ENCODE results near the gene PPFIBP1.
"Not testable (repeated sequence)": the region's sequence is repeated elsewhere in the genome, so short reads cannot be mapped to it uniquely, and the experiment has no call there.

The PPFIBP1 gene

DNA sequence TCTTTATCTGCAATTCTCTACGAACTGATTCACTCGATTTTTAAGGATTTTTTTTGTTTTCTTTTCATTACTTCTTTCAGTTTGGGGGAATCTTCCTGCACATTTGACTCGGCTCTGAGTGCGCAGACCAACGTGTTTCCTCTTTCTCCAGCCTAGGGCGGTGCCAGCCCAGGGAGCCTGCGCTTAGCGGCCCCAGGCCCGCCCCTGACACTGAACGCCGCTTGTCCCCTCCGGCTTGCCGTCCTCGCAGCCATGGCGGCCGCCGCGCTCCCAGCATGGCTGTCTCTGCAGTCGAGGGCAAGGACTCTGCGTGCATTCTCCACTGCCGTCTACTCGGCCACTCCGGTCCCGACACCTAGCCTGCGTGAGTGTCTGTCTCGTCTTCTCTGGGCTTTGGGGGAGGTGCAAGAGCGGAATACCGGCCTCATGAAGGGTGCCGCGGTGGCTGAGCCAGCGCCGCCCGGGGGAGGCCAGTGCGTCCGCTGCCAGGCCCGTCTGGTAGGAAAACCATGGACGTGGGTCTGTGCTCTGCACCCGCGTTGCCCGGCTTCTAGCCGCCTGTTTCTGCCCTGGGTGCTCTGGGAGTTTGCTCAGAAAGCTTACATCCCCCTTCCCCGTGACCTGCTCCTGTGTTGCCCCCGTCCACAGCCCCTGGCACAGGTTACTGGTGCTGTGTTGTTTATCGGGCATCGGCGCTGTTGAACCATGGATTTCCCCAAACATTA is 186.7 kb downstream of the PPFIBP1 start, which contains the start of gene MRPS35:
Gene MRPS35 (plus strand): TSS at position 241 of the 725 bp plus-strand sequence. CDS start 12 bp downstream, at position 253.
- DNase-seq (ENCODE audit: low spot score) = peak; percentile 94

DNA sequence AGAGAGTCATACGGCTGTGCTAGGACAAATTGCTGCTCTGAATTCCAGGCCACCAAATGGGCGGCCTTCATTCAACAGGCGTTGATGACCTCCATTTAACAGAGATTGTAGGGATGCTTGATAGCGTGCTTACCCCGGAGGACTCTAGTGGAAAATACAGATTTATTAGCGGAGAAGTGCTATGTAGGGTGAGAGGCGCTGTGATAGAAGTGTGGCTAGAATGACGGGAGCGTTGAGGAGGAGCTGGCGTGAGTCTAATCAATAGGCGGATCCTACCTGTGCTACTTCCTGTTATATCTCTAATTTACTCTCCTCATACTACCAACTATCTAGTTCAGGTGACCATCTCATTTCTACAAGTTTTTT is 187.3 kb downstream of the PPFIBP1 start:
- peak; percentile 24 for DNase-seq (ENCODE audit: low spot score)

DNA sequence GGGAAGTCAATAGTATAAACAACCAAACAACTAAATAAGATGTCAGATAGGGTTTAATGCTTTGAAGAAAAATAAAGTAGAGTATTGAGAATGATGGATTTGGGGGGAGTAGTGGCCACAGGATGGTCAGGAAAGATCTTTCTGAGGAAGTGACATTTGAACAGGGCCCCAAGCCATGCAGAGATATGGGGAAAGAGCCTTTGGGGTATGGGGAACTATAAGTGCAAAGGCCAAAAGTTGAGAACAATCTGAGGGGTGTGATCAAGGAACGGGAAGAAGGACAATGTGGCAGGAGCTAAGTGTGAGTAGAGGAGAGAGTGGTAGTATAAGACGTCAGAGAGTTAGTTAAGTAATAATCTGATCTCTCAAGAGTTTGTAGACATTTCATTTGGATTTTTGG is 188.0 kb downstream of the PPFIBP1 start:
- DNase-seq (ENCODE audit: low spot score) = no peak

DNA sequence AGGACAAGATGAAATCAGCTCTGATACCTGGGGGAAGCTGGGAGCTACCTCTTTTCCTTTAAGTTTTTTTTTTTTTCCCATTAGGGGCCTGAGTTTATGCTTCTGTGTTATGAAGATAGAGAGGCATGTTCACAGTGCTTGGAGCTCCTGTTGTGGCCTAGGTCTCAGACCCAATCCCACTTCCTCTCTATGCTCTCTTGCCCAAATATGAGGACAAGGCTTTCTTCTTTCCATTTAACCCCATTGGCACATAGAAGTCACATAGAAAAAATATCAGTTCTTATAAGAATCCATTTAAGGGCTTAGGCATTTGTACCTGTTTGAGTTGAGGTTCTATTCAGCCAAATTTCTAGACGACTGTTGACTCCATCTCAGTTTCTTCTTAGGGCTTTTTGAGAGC is 199.2 kb downstream of the PPFIBP1 start:
- DNase-seq (ENCODE audit: low spot score) = no peak

DNA sequence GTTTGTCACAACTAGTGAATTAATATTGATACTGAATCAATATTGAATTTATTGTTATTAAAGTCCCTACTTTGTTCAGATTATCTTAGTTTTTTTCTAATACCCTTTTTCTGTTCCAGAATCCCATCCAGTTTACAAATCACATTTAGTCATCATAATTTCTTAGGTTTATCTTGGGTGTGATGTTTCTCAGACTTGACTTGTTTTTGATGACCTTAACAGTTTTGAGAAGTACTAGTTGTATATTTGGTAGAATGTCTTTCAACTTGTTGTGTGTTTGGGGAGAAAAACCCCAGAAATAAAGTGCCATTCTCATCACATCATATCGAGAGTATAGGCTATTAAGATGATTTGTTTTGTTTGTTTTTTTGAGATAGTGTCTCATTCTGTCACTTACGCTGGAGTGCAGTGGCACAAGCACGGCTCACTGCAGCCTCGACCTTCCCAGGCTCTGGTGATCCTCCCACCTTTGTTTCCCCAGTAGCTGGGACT is 206.1 kb downstream of the PPFIBP1 start:
- no peak for DNase-seq (ENCODE audit: low spot score)

DNA sequence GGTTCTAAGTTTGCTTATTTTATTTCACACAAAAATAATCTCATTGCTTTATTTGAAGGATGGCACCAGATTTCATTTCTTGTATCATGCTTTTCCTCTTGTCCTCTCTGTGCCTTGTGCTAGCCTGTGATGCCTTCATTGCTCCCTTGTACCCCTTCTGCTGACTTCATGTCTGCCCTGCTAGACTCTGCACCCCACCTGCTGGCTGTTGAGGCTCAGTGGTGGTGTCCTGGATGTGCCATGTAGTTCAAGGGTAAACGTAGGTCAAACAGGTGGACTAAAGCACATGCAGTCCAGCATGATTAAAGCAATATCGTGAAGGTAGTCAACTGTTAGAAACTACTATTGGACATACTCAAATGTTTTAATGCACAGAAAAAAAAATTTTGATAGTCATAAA is 208.3 kb downstream of the PPFIBP1 start:
- DNase-seq (ENCODE audit: low spot score) = no peak

DNA sequence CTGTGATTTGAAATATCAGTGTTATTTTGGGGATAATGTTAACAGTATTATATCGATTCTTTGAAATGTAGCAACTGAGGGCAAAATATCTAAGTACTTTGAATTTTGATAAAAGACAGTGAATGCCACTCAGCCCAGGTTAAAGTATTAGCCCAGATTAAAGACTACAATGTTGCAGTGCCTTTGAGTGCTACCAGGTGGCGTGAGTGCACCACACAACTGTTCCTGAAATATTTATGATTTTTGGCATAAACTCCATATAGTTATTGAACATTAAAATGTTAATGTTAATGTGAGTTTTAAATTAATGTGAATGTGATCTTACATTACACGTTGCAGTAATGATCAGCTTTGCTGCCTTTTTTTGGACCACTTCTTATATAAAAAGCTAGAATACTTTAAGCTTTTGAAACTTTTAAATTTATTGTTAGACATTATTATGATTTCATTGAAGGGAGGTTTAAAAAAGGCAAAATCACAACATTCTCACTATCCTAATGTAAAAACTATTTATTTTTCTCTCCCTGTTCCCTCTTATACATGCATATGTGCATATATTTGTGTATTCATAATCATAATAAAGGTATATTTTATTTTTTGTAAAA is 209.1 kb downstream of the PPFIBP1 start:
- peak; percentile 32 for DNase-seq (ENCODE audit: low spot score)

DNA sequence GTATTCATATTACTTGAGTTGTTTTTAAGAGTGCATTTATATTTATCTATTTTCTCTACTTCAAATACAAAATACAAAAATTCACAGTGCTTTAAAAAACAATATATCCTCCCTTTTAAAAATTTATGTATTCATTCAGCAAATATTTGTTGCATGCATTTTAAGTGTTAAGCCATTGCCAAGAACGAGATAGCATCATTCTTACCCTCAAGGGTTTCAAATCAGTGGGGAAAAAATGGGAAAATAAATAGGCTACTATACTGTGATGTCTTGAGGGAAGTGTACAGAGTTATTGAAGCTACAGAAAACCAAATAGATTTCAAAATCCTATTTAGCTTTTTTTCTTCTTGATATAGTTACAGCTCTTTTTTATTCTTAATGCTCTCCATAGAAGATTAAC is 209.8 kb downstream of the PPFIBP1 start:
- no peak for DNase-seq (ENCODE audit: low spot score)

DNA sequence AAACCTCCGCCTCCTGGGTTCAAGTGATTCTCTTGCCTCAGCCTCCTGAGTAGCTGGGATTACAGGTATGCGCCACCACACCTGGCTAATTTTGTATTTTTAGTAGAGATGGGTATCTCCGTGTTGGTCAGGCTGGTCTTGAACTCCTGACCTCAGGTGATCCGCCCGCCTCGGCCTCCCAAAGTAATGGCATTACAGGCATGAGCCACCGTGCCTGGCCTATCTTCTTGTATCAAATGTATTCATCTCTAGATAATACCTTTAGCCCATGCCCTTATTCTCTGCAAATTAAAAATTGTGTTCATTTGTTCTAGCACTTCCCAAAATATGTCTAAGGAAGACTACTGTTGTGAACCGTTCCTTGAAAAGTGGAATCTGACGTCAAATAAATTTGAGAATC is 210.3 kb downstream of the PPFIBP1 start:
- not testable (repeated sequence) for DNase-seq (ENCODE audit: low spot score)

DNA sequence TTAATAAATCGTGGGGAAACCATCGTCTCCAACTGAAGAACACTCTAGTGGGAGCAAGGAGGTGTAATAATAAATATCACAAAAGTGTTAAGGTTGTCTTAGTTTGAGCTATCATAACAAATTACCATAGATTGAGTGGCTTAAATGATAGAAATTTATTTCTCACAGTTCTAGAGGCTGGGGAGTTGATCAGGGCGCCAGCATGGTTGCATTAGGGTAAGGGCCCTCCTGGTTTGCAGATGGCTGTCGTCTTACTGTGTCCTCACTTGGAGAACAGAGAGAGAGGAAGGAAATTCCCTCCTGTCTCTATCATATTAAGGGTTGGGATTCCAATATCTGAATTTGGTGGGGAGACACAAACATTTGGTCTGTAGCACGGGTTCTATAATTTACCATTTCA is 219.6 kb downstream of the PPFIBP1 start:
- DNase-seq (ENCODE audit: low spot score) = no peak
